Stimulated activated CD4-positive, alpha-beta T cell treated with anti-CD3 and anti-CD28 coated beads, Interleukin-12 subunit alpha, Interleukin-12 subunit beta, amount 100 ng/mL, for 48 hours (primary cell): ENCODE results near the gene CD2AP.
"Not testable (repeated sequence)": the region's sequence is repeated elsewhere in the genome, so short reads cannot be mapped to it uniquely, and the experiment has no call there.

Experiments
- DNase-seq, 3 donors: peaks; one replicate each; pipeline ENCODE4 v3.0.0-alpha.2; 2020; ENCODE audit warnings: low read depth in 2 of 3, low spot score in 1 of 3

Gene CD2AP

DNA sequence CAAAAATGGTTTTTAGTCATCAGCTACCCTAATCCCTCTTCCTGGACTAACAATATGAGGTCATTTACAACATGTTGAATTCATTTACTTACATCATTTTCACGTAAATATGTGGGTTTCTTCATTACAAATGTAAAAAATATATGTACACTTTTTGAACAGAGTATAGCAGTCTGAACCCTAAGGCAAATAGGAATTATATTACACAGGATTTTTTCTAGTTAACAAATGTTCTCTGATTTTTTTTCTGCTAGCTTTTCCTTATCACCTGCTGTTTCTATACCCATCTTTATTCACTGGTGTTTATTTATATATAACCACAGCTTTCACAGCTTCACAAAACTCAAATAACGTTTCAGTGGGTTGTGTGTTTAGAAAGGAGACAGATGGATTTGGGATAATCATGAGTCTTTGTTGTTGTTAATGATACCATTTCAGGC, 21.0 kb upstream of the CD2AP start:
- DNase-seq: no peak

DNA sequence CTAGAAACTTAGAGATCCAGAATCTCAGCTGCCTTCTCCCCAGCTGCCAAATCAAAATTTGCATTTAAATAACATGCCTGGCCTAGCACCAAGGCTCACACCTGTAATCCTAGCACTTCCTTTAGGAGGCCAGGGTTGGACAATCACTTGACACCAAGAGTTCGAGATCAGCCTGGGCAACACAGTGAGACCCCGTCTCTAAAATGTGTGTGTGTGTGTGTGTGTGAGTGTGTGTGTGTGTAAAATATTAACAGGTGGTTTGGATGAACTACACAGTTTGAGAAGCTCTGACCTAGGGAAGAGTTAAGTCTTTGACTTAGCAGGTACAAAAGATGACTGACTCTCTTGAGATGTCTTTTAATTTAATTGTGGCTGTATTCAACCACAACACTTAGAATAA, 20.2 kb upstream of the CD2AP start:
- DNase-seq: no peak

GRCh38 chr6:47464052-47464451, 13.5 kb upstream of the CD2AP start:
- no peak for DNase-seq

DNA sequence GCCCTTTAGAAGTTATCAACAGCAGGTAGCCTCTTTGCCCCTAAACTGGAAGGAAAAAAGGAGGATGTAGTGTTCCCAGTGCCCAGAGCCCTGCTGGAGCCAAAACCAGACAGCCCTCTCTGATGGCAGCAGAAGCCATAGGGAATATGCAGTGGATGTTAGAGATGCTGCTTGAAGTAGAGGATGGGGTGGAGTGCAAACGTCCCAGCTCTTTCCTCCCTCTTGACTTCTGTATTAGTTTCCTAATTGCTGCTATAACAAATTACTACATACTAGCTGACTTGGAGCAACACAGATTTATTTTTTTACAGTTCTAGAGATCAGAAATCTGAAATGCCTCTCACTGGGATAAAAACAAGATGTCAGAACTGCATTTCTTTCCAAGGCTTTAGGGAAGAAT, 12.5 kb upstream of the CD2AP start:
- no peak for DNase-seq

GRCh38 chr6:47471911-47472310, 5.7 kb upstream of the CD2AP start:
- DNase-seq: no peak

DNA sequence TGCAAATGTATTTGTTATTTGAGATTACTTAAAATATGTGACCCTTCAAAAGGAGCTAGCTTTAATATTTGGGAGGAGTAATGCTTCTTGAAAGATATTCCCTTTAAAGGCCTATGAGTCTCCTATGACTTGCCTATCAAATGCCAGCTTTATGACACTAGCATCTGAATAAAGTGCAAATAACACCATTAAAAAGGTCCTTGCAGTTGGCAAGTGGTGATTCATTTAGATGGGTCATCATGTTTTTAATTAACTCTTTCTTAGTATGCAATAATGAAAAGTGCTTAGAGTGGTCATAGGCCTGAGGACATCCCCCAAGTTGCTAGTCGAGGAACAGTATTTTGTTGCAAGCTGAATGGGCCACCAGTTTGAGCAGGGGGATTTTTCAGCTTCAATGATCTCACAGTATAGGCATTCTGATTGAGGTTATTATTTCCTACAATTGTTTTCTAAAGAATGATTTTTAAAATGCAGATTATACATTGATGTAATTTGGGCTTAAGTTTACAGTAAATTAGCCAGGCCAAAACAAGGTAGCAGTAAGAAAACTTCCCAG, 3.7 kb upstream of the CD2AP start:
- DNase-seq: no peak

GRCh38 chr6:47475319-47475816, 2.2 kb upstream of the CD2AP start:
- no peak for DNase-seq

DNA sequence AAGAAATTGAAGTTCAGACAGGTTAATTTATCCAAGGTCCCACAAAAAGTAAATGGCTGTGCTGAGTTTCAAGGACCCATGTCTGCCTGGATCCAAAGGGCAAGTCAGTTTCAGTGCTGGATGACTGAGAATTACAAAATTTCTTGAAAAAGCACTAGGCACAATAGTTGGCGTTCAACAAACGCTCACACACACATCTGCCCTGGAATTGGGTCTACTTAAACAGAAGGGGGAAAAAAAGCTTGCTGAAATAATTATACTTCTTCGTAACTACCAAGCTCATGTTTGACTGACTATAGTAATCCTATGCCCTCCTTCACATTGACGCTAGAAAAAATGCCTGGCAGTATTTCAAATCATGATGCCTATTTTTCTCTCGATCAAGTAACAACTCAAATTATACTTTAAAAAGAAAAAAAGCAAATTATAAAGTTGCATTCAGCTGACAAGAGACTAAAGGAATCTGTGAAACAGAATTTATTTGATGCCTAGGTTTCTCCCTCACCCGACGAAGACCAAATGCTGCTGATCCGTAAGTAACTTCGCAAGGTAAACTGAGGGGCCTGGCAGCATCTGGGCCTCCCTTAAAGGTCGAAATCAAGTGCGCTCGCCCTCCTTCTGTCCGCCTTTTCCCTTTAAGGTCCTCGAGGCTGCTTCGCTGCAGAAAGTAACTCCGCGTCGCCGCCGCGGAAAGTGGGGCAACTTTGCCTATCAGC, 650 bp upstream of the CD2AP start:
- DNase-seq: no peak

DNA sequence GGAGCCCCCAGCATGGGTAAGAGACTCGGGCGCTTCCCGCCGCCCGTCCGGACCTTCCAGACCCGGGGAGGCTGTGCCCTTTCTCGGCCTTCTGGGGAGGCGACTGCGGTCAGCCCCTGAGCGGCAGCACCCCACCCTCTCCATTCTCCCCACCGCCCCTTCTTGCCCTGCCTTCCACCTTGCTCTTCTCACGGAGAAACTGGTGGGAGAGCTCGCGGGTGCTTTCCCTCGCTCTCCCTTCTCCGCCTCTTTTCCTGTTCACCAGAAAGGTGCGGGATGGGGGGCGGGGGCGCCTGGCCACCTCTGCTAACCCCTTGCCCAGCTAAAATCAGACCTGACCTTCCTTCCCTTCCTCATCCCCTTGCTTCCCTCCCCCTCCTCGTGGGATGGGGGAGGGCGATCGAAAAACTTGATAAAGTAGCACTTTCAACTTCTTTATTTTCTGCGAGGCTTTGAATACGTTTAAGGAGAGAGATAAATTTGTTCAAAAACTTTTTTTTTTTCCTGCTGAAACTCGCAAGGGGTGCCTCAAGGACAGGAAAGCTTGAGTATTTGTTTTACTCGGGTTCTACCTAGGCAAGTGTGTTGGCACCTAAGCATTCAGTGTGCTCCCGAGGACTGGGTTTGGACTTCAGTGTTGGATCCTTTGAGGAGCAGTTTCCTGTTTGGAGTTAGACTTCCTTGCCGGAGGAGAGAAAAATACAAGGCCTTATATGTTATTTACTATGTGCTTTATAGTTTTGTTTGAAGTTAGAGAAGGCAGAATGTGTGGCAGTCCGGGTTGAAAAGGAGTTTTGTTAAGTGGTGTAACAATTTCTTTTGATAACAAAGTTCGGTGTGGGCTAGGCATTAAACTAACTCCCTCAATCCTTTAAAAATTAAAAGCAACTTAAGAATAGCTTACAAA, 897 bp downstream of the CD2AP start:
- DNase-seq: no peak

DNA sequence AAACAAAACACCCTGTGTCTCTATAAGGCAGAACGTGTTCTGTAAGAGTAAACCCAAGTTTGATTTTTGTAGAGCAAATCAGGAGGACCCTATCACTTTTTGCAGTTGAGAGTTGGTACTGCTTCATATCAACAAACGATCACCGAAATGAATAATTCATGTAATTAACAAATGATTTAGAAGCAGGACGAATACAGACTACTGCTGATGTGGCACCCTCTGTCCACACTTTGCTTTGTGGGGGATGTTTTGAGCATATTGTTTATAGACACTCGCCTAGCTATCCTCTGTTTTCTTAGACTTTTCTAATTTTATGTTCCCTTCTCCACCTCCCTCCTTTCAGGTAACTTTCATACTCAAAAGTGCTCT, 1.5 kb downstream of the CD2AP start:
- DNase-seq: no peak

DNA sequence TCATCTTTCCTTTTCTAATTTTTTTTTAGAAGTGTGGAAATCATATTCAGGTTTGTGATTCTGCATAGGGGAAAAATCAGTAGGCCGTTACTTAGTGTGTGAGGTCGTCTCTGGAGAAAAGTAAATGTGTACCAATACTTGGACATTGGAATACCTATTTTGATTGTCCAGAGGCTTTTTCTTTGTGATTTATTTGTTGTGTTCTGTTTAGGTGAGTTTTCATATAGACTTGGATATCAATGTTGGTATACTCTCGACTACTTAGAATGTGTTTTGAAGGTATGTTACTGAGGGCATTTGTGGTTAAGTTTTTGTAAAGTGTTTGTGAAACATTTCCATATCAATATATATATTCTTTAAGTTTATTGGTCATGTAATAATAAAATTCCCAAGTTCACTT, 2.3 kb downstream of the CD2AP start:
- DNase-seq: no peak

DNA sequence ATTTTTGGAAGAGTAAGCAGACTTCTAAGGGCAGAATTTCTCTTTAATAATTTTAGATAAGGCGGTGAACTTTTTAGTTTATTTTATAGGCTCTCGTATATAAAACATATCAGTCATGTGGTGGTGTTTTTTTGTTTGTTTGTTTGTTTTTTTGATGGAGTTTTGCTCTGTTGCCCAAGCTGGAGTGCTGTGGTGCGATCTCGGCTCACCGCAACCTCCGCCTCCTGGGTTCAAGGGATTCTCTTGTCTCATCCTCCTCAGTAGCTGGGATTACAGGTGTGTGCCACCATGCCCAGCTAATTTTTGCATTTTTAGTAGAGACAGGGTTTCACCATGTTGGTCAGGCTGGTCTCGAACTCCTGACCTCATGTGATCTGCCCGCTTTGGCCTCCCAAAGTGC, 3.6 kb downstream of the CD2AP start:
- DNase-seq: not testable (repeated sequence)

DNA sequence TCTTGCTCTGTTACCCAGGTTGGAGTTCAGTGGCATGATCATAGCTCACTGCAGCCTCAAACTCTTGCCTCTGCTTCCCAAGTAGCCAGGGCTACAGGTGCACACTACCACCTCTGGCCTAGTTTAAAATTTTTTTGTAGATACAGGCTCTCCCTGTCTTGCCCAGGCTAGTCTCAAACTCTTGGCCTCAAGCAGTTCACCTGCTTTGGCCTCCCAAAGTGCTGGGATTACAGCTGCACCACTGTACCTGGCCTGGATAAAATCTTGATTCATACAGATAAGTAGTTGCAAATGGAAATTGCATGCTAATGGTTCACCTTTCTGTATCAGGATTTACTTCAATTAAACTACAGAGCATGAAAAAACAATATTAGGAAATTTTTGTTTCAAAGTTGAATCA, 4.2 kb downstream of the CD2AP start:
- no peak for DNase-seq

DNA sequence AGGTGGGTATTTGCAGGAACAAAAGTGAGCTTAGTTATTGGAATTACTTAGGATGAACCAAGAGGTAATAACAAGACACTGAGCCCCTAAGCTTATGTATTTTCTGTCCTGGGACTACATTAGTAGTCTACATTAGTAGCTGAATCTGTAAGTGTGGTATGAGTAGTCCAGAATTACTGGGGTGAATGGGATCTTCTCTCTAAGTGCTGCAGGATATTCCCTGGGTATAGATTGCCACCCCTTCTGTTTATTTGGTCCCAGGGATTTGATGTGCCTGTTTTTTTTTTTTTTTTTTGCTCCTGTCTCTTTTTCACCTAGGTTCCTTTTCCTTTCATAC, 5.9 kb downstream of the CD2AP start:
- DNase-seq: no peak

DNA sequence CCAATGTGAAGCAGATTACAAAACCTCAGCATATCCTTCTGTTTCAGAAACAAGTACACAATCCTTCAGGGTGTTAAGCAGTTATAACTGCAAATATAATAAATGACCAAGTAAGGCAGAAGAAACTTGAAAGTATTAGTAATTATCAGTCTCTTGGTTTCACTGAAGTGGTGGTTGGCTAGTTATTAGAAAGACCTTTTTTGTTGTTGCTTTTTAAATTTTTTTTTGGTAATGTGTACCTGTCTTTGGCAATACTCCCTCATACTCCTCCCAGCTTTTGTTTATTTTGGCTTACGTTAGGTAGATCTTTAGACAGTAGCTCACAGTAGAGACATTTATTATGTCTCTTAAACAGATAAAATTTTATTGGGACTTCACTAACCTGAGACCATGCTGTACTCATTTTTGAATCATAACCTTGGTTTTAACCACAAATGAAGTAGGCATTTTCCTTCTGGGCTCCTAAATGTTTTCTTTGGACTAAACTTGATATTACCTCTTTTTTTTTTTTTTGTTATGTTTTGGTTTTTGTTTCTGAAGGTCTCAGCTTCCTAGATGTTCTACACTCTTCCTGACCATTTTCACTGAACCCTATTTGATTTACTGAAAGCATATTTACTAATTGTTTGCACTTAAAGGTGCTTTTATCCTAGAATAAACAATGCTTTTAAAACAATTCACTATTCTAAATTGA, 6.4 kb downstream of the CD2AP start:
- DNase-seq: no peak

GRCh38 chr6:47484616-47485015, 7.0 kb downstream of the CD2AP start:
- no peak for DNase-seq

DNA sequence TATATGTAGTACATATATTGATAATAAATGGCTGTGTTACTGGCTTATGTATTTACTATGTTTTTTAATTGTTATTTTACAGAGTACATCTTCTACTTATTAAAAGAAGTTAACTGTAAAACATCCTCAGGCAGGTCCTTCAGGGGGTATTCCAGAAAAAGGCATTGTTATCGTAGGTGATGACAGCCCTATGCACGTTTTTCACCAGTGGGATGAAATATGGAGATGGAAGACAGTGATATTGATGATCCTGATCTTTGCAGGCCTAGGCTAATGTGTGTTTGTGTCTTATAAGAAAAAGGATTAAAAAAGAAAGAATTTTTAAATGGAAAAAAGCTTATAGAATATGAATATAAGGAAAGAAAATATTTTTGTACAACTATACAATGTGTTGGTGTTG, 7.5 kb downstream of the CD2AP start:
- no peak for DNase-seq

DNA sequence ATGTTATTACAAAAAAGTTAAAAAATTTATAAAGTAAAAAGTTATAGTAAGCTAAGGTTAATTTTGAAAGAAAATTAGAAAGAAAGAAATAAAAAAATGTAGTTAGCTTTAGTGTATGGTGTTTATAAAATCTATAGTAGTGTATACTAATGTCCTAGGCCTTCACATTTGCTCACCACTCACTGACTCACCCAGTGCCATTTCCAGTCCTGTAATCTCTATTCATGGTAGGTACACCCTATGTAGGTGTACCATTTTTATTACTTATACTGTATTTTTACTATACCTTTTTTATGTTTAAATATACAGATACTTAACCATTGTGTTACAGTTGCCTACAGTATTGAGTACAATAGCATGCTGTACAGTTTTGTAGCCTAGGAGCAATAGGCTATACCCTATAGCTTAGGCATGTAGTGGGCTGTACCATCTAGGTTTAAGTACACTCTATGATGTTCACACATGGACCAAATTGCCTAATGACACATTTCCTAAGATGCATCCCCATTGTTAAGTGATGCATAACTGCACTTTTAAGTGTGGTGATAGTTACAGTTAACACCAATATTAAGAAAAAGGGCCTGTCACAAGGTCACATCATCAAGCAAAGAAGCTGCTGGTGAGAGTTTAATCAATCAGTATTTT, 8.0 kb downstream of the CD2AP start:
- no peak for DNase-seq

DNA sequence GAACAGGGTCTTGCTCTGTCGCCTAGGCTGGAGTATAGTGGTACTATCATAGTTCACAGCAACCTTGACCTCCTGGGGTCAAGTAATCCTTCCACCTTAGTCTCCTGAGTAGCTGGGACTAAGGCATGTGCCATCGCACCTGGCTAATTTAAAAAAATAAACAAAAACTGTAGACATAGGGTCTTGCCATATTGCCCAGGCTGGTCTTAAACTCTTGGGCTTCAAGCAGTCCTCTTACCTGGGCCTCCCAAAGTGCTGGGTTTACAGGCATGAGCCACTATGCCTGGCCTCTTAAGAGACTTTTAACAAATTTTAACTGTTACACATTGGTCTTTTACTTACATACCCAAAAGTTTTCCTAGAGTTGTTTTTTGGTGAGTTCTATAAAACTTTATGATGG, 12.4 kb downstream of the CD2AP start:
- no peak for DNase-seq

- DNase-seq: no peak
These were observed 13.1 kb downstream of the CD2AP start for GRCh38 chr6:47490676-47491075.

DNA sequence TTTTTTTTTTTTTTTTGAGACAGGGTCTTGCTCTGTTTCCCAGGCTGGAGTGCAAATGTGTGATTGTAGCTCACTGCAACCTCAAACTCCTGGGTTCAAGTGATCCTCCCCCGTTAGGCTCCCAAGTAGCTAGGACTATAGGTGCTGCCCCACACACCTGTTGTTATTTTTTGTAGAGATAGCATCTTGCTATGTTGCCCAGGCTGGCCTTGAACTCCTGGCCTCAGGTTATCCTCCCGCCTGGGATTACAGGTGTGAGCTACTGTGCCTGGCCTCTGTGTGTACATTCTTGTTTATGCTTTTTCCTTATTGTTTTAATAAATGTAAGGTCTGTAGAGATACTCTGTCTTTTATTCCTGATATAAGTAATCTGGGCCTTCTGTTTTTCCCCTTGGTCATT, 14.8 kb downstream of the CD2AP start:
- no peak for DNase-seq
